SK-MEL-5 (cell line): ENCODE data around the gene TNFRSF1B. TPM values are rescaled to one million over a fixed set of nuclear protein-coding genes. Genes with fewer than 3 reads are reported as not detected.

Experiments
- DNase-seq: peaks from one replicate; pipeline ENCODE4 v3.0.0-alpha.2; 2016; ENCODE audit warnings: low read depth, low spot score
- in situ Hi-C: cut with HindIII; loops from 2 replicates; pipeline ENCODE4 v1.10.0; 2016; ENCODE audit warnings: low sequenced_read_pairs, high pct_unique_total_duplicates, low pct_unique_long_range_greater_than_20kb
- total RNA-seq: library from RNA; depleted of rRNA; stranded (reverse); fragments of >200 nt; shearing (Covaris generic); gene quantifications from 2 replicates; pipeline ENCODE4 v1.2.3, GENCODE V29; 2014

The TNFRSF1B gene
- total RNA-seq, 1 experiment from 2014 or later, result 4.4 TPM

DNA sequence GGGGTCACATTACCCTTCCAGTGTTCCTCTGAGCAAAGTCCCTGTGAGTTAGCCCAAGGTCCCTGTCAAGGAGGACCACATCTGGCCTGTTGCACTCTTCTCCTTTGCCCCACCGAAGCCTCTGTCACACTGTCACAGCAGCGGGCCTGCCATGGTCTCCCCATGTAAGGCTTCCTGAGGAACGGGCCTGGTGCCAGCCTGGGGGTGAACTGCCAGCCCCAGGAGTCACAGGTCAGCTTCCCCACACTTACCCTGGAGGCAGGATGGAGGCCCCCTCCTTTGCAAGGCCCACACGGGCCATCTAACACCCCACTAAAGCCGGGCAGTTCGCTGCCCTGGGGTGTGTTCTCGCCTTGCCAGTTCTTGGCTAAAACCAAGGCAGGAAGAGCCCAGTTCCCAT, 14.1 kb downstream of the TNFRSF1B start:
- DNase-seq, result no peak
- in situ Hi-C loops, result no loop called here

- in situ Hi-C loops, result no loop called here
- no peak for DNase-seq
Measured at GRCh38 chr1:12181568-12181967, 14.8 kb downstream of the TNFRSF1B start.

- in situ Hi-C loops, result no loop called here
- DNase-seq, result no peak
Measured at GRCh38 chr1:12182410-12182984, 15.7 kb downstream of the TNFRSF1B start.

- no peak for DNase-seq
- in situ Hi-C loops, result no loop called here
Measured at GRCh38 chr1:12183095-12183794, 16.5 kb downstream of the TNFRSF1B start.

GRCh38 chr1:12184008-12184681, 17.4 kb downstream of the TNFRSF1B start:
- DNase-seq, result no peak
- in situ Hi-C loops, result no loop called here

DNA sequence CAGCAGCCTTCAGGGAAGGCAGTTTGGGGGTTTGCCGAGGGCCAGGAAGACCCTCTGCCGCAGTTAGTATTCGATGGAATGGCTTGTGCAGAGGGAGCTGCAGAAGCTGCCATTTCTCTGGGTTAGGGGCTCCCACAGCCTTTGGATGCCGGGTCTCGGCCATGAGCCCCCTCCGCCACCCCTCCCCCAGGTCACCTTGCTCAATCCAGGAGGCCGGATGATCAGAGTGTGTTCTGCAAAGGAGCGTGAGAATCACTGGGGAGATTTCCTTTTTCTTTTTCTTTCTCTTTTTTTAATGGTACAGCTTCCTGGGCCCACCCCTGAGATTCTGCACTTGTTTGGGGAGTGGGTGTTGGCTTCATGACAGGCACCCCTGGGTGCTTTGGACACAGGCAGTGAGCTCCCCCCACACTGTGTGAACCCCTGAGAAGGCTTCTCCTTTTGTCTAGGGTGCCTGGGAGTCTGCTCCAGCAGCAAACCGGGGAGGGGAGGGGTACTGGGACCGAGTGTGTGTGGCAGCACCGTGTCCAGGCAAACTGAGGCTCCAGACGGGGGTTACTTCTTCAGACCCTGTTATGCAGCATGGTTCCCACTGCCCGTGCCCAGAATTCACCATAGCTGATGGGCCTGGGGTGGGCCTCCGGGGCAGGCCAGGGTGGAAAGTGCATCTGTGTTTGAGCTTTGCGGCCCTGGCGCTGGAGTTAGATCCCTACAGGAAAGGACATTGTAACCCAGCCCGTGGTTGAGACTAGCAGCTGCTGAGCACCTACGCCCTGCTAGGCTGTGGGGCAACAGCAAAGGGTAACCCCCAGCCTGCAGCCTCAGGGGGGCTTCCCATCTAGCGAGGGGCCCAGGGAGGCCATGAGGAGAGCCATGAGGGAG, 18.5 kb downstream of the TNFRSF1B start:
- in situ Hi-C loops, result no loop called here
- no peak for DNase-seq

DNA sequence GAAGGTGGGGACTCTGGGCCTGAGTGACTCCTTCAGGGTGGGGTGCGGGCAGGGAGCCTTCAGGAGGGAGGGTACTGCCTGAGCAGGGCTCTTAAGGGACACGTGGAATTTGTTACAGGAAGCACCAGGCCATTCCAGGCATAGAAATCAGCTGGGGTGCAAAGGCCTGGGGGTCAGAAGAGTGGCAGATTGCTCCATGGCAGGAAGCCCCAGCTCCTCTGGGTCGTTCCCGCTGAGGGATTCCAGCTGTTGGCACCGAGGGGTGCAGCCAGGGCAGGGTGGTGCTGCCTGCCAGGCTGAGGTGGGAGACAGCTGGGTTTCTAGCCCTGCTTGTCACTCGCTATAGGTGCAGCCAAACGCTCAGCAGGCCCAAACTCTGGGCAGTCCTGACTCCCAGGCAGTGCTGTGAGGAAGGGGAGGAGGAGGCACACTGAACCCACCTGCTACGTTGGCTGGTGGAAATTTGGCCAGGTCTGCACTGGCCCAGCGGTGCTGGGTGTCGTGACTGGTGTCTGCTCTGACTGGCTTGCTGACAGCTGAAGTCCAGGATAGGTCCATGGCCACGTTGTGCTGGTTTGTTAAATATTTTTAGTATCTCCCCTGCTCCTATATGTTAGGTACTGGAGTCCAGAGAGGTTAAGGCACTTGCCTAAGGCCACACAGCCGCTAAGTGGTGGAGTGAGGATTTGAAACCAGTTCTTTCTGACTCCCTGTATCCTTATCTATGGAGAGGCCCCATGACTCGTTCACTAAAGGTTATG, 19.3 kb downstream of the TNFRSF1B start:
- in situ Hi-C loops, result no loop called here
- DNase-seq, result no peak

DNA sequence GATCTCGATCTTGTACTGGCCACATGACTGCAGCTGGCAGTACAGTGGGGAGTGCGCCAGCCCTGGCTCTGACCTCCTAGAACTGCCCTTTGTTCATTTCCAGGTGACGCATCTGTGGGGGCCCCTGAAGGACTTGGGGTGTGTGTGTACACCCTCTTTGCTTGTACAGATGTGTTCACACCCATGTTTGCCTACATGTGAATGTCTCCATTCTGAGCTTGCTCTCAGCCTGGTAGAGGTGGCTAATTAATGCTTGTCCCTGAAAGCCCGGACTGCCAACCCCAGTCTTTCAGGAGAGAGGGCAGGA, 19.8 kb downstream of the TNFRSF1B start:
- in situ Hi-C loops, result no loop called here

DNA sequence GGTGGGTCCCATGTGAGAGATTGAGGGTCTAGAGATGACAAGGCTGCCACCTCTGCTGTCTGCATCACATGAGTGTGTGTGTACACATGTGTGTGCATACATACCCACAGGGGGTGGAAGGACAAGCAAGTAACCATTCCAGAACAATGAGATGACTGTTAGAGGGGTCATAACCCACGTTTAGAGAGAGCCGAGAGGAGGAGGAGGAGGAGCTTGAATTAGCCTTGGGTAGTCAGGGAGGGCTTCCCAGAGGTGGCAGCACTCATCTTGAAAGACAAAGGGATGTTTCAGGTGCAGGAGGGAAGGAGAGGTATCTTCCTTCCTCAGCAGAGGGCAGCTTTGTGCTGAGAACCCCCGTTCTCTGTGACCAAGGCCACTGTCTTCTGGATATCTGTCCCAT, 21.3 kb downstream of the TNFRSF1B start:
- in situ Hi-C loops, result no loop called here
- peak; percentile 59 for DNase-seq

More for the DNA sequence above, 19.8 kb downstream of the TNFRSF1B start:
- no peak for DNase-seq

DNA sequence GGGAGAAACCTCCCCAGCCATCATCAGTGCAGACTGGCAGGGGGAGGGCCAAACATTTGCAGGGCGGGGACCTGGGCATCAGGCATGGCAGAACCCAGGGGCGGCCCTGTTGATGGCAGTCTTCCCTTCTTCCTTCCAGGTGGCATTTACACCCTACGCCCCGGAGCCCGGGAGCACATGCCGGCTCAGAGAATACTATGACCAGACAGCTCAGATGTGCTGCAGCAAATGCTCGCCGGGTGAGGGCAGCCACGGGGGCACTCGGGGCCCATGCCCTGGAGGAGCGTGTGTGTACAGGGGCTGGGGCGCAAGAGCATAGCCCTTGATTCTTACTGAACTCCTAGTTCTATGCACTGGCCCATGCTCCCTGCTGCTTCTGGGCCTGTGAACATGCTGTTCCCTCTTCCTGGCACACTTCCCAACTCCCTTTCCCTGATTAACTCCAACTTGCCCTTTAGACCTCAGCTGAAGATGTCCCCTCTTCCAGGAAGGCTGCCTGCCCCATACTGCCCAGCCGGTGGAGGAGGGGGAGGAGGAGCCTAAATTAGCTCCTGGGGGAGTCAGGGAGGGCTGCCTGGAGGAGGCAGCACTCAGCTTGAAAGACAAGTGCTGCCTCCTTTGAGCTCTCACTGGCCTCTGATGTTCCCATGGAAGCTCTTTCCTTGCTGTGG, 22.0 kb downstream of the TNFRSF1B start:
- no peak for DNase-seq
- in situ Hi-C loops, result no loop called here

DNA sequence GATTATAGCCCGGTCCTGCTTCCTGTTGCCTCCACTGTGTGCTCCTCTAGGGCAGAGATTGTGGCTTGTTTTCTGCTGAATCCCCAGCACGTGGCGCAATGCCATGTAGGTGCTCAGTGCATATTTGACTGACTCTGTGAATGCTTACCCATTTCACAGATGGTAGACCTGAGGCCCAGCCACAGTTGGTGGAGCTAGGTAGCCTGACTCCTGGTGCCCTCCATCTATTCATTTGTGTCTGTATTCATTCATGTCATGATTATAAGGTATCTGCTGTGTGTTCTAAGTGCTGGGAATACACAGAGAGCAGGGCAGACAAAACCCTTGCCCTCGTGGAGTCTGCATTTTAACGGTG, 22.5 kb downstream of the TNFRSF1B start:
- in situ Hi-C loops, result no loop called here
- DNase-seq, result no peak

GRCh38 chr1:12191242-12192032, 24.6 kb downstream of the TNFRSF1B start:
- no peak for DNase-seq

DNA sequence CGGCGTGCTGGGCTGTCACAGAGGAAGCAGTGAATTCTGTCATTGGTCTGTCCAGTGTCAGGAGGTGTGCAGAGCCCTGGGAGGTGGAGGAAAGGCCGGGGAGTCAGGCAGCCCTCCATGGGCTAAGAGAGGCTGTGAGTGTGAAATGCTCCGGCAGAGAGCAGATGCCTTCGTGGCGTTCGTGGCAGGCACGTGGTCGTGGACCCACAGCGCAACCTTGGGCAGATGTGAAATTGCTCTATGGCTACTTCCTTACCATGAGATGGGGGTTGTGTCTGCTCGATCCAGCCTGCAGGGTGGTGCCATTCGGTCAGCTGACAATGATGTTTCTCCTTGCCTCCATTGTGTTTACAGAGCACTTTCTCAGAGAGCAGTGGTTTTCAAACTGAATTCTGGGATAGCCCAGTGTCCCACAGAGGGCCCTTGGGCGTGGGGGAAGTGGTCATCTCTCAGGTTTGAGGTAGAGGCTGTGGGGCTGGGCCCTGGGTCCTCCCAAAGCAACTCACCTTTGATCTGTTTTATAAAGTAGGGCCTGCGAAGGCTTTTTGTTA, 27.9 kb downstream of the TNFRSF1B start:
- DNase-seq, result no peak
- in situ Hi-C loops, result no loop called here

More at GRCh38 chr1:12191242-12192032, 24.6 kb downstream of the TNFRSF1B start:
- in situ Hi-C loops, result no loop called here

- no peak for DNase-seq
- in situ Hi-C loops, result no loop called here
Measured at GRCh38 chr1:12195416-12195815, 28.6 kb downstream of the TNFRSF1B start.

DNA sequence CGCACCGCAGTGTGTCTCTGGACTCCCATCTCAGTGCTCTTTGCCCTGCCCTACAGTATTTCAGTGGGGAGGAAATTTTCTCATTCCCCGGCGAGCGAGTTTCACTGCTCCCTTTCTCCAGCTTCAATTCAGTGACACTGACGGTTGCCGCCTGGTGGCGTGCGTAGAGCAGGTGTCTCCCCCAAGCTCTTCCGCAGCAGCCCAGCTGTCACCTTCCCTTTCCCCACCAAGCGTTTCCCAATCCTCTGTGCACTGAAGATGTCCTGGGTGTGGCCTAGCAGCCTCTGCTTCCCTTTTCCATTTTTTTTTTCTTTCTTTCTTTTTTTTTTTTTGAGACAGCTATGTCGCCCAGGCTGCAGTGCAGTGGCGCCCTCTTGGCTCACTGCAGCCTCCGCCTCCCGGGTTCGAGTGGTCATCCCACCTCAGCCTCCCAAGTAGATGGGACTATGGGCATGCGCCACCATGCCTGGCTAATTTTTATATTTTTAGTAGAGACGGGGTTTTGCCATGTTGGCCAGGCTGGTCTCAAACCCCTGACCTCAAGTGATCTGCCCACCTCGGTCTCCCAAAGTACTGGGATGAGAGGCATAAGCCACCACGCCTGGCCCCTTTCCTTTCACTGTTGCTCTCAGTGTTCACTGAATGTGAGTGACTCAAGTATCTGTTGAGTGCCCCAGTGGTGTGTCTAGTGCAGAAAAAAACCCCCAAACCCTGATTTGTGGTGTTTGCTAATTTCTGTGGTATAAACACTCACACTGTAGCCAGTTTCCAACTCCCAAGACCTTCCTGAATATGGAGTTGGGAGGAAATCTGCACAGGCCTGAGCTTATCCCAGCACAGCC, 30.1 kb downstream of the TNFRSF1B start:
- no peak for DNase-seq
- in situ Hi-C loops, result no loop called here
